HG03064 (cell line): Measurements from ENCODE around the gene GRIA4.
"Not testable (repeated sequence)": the region's sequence is repeated elsewhere in the genome, so short reads cannot be mapped to it uniquely, and the experiment has no call there.

Experiments
- ATAC-seq: cut with Tn5 transposase; IDR thresholded peaks from one replicate; pipeline ENCODE4 v1.9.1; 2021; ENCODE audit warnings: low read depth; ENCODE audit not compliant: unreplicated experiment

The GRIA4 gene

GRCh38 chr11:105975128-105975527, 365.3 kb downstream of the GRIA4 start:
- ATAC-seq: no peak

GRCh38 chr11:105979997-105980703, 370.3 kb downstream of the GRIA4 start:
- ATAC-seq: no peak

GRCh38 chr11:105986554-105986953, 376.7 kb downstream of the GRIA4 start:
- no peak for ATAC-seq

- no peak for ATAC-seq
Measured at GRCh38 chr11:105988197-105988596, 378.3 kb downstream of the GRIA4 start.

GRCh38 chr11:105989124-105989523, 379.3 kb downstream of the GRIA4 start:
- no peak for ATAC-seq

GRCh38 chr11:105991888-105992287, 382.0 kb downstream of the GRIA4 start:
- ATAC-seq: no peak

GRCh38 chr11:106001304-106002012, 391.6 kb downstream of the GRIA4 start:
- ATAC-seq: no peak

GRCh38 chr11:106003094-106003493, 393.2 kb downstream of the GRIA4 start:
- ATAC-seq: not testable (repeated sequence)

- ATAC-seq: no peak
Measured at GRCh38 chr11:106011481-106011880, 401.6 kb downstream of the GRIA4 start.

GRCh38 chr11:106012744-106013143, 402.9 kb downstream of the GRIA4 start:
- no peak for ATAC-seq

- no peak for ATAC-seq
Measured at GRCh38 chr11:106014035-106014434, 404.2 kb downstream of the GRIA4 start.

- no peak for ATAC-seq
Measured at GRCh38 chr11:106014620-106015019, 404.7 kb downstream of the GRIA4 start.

- no peak for ATAC-seq
Measured at GRCh38 chr11:106015066-106015465, 405.2 kb downstream of the GRIA4 start.

- no peak for ATAC-seq
Measured at GRCh38 chr11:106017093-106017492, 407.2 kb downstream of the GRIA4 start.

- ATAC-seq: peak; percentile 14
Measured at GRCh38 chr11:106021181-106021966, 411.5 kb downstream of the GRIA4 start.

- peak; percentile 98 for ATAC-seq
Measured at GRCh38 chr11:106021967-106022794, 412.3 kb downstream of the GRIA4 start, which contains the start of gene MSANTD4. MSANTD4 (minus strand) TSS chr11:106022240; CDS start chr11:106010917, 11,323 bp downstream.

- no peak for ATAC-seq
Measured at GRCh38 chr11:106022795-106023275, 413.0 kb downstream of the GRIA4 start.

GRCh38 chr11:106030609-106031008, 420.7 kb downstream of the GRIA4 start:
- ATAC-seq: no peak

GRCh38 chr11:106031202-106031810, 421.4 kb downstream of the GRIA4 start:
- no peak for ATAC-seq
